Non-pigmented ciliary epithelial cell (primary cell): Measurements from ENCODE around the gene ZFAND4.
A peak's percentile ranks its signal among the peaks of the same experiment; 100 is the strongest.
"Not testable (repeated sequence)": the region's sequence is repeated elsewhere in the genome, so short reads cannot be mapped to it uniquely, and the experiment has no call there.

ENCODE experiments used
- DNase-seq: peaks from one replicate; pipeline ENCODE4 v3.0.0-alpha.2; 2010; ENCODE audit warnings: low read depth

Gene ZFAND4

DNA sequence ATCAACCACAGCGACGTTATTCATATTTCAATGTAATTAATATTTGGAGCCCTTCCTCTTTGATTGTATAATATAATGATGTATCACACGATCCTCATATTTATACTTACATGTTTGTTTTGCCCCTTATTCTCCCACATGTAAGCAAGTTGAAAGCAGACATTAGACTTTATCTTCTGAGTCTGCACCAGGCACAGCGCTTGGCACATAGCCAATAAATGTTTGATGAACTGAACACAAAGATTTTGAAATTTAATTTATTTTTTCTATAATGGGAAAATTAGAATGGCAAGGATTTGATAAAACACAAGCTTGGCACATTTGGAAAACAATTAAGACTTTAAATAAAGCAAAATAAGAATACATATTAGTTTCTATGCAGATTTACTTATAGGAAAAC, 31.6 kb downstream of the ZFAND4 start:
- no peak for DNase-seq

DNA sequence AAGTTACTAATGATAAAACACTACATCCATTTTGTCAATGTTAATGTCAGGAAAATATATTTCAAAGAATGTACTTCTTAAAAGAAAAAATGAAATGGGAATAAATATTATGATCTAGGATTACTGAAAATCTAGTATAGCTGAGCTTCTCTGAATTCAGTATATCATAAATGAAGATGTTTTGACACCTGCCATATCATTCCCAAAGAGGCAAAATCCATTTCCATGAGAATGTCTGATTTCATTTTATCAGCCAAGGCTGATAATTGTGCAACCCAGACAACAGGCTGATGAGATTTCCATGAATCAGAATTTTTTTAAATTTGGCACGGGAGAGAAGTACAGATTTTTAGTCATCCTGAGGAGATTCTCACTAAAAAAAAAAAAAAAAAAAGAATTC, 32.5 kb downstream of the ZFAND4 start:
- DNase-seq: no peak

DNA sequence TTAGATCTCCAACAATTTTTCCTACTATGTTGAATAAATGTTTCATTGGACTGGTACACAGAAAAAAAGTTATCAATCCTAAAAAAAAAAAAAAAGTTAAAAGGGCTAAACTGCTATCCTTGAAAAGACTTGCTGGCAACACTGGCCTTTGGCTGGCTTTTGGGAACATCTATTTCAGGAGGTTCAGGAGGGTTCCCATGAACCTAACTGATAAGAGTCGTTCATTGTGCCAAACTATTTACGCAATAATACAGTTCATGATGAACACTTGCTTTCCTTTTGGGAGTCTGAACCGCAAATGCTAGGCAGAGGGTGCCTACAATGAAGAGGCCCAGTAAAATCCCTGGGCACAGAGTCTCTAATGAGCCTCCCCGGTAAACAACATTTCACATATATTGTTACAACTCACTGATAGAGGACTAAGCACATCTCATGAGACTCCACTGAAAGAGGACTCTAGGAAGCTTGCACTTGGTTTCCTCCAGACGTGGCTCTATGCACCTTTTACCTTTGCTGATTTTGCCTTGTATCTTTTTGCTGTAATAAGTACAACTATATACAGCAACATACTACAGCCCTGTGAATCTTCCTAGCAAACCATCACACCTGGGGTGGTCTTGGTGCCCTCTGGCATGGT, 45.0 kb downstream of the ZFAND4 start:
- no peak for DNase-seq

DNA sequence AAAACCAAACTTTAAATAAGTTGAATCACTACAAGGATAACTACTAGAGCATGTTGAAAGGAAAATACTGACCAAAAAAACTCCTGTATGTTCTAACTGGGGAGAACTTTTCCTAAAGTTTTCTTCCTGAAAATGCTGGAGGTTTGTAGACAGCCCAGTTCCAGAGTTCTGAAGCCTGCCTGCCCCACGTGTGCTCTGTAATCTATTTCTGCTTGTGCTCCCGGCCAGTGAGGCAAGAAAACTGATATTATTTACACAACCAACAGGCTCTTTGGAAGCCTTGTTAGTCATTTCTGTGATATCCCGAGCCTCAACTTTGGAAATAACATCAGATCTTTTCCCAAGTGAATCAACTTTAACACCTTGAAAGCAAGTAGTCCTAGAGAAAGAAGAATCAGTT, 46.7 kb downstream of the ZFAND4 start:
- no peak for DNase-seq

DNA sequence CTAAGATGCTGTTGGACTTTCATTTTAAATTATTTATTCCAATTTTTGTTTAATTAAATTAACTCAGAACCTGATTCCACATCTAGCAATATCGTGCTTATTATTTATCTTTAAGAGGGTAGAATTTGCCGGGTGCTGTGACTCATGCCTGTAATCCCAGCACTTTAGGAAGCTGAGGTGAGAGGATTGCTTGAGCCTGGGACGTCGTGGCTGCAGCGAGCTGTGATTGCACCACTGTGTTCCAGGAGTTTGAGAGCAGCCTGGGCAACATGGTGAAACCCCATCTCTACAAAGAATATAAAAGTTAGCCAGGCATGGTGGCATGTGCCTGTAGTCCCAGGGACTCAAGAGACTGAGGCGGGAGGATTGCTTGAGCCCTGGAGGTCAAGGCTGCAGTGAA, 47.8 kb downstream of the ZFAND4 start:
- no peak for DNase-seq

DNA sequence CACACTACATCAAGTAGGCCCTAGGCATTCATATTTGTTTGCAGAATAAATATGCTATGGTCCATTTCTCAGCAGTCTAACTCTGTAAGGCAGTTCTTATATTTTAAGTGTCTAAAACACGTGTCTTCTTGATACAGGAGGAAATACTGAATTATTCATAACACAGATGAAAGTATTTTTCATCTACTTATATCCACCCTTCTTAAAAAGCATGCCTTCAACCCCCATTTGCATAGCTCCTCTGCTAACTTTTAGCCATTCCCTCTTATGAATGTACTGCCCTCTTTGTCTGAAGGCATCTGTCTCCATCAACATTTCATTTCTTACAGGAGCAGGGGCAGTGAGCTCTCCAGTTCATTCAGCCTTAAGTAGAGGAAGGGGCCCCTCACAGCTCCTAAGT, 57.7 kb downstream of the ZFAND4 start:
- no peak for DNase-seq

DNA sequence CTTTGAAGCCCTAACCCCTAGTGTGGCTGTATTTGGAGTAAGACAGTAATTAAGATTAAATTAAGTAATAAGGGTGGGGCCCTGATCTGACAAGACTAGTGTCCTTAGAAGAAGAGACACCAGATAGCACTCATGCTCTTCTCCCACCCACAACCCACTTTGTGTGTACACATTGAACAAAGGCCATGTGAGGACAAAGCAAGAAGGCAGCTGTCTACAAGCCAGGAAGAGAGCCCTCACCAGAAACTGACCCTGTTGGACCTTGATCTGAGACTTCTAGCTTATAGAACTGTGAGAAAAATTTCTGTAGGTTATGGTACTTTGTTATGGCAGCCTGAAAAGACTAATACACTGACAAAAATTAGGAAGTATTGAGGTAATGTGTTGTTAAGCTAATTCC, 59.8 kb downstream of the ZFAND4 start:
- no peak for DNase-seq

DNA sequence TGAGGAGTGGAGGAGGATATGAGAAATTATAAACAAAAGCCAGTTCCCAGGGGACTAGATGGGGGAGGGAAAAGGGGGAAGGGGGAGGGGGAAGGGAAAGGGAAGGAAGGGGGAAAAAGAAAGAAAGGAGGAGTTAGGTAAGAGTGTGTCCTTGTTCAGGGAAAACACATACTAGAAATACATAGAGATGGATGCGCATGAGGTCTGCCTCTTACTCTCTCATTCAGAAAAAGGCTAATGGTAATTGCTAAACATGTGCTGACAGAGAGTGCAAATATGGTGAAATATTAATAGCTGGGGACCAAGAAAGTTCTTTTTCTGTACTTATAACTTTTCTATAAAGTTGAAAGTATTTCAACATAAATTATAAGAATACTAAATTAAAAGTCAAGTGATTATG, 64.5 kb downstream of the ZFAND4 start:
- no peak for DNase-seq

DNA sequence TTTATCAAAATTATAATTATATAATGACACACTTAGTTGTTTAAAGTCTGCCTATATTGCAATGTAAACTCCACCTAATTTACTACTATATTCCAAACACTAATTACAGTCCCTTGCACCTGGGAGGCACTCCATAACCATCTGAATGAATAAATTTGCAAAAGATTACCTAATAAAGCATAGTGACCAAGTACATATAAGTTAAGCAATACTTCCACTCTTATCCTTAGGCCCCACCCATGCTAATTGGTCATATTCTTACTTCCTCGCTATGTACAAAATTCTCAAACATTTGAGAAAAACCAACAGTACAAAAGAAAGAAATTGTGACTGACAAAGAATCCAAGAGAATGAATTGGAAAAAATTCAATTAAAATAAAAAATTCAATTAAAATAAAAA, 65.3 kb downstream of the ZFAND4 start:
- DNase-seq: no peak

DNA sequence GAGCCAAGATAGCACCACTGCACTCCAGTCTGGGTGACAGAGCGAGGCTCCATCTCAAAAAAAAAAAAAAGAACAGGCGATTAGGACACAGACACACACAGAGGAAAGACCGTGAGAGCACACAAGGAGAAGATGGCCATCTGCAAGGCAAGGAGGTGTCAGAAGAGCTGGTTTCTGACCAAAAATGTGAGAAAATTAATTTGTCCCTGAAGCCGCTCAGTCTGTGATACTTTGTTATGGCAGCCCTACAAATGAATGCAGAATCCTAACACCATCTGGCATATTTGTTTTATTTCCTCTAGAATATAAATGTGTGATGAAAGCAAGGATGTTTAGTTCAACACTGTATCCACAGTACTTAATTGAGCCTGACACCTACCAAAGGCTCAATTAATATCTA, 69.7 kb downstream of the ZFAND4 start:
- DNase-seq: no peak

DNA sequence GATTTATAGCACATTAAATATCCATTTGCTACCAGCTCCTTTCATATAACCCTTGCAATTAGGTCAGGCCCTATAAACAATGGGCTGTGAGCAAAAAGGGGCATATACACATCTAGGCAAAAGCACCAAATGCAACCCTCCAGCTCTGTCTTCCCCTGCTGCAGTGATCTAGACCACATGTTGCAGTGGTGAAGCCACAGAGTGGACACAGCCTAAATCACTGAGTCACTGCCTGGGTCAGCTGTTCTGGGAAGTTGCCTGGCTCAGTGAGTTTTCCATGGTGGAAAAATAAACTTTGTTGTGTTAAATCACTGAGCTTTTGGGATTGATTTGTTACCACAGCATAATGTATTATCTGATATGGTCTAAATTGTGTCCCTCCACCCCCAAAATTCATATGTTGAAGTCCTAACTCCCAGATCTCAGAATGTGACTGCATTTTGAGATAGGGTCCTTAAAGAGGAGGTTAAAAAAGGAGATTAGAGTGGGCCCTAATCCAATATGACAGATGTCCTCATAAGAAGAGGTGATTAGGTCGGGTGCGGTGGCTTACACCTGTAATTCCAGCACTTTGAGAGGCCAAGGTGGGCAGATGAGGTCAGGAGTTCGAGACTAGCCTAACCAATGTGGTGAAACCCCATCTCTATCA, 70.4 kb downstream of the ZFAND4 start:
- DNase-seq: peak; percentile 15

DNA sequence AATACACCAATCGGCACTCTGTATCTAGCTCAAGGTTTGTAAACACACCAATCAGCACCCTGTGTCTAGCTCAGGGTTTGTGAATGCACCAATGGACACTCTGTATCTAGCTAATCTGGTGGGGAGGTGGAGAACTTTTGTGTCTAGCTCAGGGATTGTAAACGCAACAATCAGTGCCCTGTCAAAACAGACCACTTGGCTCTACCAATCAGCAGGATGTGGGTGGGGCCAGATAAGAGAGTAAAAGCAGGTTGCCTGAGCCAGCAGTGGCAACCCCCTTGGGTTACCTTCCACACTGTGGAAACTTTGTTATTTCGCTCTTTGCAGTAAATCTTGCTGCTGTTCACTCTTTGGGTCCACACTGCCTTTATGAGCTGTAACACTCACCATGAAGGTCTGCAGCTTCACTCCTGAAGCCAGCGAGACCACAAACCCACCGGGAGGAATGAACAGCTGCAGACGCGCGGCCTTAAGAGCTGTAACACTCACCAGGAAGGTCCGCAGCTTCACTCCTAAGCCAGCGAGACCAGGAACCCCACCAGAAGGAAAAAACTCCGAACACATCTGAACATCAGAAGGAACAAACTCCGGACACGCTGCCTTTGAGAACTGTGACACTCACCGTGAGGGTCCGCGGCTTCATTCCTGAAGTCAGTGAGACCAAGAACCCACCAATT, 71.2 kb downstream of the ZFAND4 start:
- DNase-seq: not testable (repeated sequence)

DNA sequence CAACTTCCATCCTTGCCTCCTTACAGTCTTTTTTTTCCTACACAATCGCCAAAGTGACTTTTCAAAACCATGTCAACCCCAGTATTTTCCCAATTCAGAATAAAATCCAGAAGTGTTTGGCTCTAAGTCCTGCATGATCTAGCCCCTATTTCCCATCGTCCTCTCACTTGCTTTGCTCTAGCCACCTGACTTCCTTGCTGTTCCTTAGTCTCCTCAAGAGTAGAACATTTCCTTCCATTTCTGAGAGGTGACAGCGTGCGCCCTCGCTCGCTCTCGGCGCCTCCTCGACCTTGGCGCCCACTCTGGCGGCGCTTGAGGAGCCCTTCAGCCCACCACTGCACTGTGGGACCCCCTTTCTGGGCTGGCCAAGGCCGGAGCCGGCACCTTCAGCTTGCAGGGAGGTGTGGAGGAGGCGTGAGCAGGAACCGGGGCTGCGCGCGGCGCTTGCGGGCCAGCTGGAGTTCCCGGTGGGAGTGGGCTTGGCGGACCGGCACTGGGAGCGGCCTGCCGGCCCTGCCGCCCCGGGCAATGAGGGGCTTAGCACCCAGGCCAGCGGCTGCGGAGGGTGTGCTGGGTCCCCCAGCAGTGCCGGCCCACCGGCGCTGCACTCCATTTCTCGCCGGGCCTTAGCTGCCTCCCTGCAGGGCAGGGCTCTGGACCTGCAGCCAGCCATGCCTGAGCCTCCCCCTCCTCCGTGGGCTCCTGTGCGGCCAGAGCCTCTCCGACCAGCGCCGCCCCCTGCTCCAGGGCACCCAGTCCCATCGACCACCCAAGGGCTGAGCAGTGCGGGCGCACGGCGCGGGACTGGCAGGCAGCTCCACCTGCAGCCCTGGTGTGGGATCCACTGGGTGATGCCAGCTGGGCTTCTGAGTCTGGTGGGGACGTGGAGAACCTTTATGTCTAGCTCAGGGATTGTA, 72.0 kb downstream of the ZFAND4 start:
- not testable (repeated sequence) for DNase-seq

DNA sequence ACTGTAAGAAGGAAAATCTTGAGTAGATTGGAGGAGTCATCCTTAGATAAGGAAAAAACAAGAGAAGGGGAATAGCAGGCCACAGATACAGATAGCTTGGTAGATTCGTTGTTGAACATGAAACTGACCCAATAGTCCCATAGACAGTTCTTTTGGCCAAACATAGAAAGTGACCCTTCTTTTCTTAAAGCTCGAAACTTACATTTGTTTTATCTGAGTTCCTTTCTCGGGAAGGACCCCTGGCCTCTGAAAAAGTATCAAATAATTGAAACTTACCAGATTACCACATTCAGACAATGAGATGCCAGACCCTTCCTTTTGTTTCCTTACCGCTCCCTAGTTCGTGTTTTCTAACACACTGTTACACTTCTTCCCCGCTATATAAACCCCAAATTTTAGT, 72.9 kb downstream of the ZFAND4 start:
- DNase-seq: no peak

DNA sequence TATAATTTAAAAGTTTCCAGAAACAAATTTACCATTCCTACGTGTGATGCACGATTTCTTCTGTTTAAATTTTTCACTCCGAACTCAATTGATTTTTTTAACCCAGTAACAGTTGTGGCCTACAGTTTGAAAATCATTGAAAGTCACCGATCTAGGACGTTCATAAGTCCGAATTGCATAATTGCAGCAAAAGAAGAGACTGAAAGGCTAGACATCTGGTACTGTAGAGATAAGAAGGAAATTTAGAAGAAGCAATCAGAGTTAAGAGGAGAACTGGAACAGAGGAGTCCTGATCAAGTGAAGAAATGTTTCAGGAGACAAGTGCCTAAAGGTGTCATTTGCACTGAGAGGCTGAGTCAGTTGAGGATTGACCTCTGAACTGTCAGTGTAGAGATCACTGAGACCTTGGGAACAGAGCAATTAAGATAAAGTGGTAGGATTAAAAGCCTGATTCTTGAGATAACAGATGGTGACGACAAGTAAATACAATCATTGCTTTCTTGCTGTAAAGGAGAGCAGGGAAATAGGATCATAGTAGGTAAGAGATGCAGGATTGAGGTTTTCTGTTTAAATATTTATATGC, 73.5 kb downstream of the ZFAND4 start:
- no peak for DNase-seq

DNA sequence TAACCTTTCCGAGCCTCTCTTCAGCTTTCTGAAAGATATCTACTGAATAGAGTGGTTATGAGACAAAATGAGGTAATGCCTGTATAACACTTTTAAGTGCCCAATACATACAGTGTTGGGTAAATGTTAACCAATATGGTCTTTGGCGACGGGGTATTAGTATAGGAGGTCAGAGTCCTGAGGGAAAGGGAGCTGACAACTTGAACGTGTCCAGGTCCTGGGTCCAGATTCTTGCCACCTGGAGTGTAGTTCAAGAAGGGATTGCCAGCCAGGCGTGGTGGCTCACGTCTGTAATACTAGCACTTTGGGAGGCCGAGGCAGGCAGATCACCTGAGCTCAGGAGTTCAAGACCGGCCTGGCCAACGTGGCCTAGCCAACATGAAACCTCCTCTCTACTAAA, 76.0 kb downstream of the ZFAND4 start:
- DNase-seq: no peak

DNA sequence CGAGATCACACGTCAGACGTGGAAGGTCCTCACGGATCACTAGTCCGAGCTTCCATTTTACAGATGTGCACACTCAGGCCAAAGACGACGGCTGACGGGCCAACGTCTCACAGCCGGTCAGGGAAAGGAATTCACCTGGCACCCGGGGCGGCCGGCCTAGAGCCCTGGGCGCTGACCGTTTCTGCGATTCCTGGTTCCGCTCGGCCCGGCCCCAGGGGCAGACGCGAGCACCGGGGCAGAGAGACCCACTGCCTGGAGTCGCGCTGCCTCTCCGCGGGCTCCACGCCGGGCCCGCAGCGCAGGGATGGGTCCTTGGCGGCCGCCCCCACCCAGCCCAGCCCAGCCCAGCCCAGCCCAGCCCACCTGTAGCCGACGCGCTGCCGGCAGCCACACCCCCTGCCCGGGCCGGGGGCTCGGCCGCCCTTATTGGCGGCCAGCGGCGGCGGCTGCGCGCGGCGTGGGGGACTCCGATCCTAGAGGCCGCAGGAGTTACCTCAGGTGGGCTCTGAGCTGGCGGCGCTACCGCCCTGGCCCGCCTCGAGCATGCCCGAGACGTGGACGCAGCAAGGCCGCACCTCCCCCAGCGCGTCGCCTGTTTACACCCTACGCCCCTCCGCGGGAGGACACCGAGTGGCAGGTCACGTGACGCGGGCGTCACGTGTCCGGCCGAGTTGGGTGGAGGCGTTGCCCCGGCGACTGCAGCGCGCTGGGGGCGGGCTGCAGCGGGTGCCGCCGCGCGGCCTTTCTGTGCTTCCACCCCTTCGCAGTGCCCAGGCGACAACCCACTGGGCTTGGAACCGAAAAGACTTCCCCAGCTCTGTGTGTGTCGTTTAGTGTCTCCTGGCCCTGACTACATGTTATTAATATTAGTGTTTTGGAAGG, 78.1 kb downstream of the ZFAND4 start:
- peak; percentile 53 for DNase-seq

DNA sequence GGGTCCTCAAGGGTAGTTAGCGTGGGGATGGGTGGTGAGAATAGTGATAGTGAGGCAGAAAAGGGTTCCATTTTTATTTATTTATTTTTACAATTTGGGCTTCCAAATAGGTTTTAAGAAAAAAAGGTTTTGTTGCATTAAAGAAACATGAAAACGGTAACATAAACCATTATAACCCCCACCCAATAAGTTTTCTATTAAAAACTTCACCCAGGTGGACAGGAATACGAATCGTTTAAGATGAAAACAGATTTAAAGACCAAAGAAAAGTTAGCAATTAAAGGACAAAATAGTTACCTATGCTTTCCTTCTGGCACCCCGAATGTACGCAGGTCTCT, 78.7 kb downstream of the ZFAND4 start:
- no peak for DNase-seq

DNA sequence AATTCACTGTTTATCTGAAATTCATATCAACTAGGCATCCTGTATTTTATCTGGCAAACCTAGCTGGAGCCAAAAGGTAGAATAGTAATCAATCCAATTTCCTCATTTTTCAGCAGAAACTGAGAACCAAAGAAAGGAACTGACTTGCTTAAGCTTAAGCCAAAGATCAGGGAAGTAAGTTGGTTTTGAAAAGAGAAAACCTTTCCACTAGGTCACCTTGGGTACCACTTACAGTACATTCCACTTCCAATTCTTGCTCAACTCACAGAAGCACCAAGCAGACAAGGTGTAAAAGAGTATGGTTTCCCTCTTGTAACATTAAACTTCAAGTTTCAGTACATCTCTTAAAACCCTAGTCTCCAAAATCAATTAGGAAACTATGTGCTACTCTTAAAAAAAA, 79.6 kb downstream of the ZFAND4 start:
- no peak for DNase-seq

DNA sequence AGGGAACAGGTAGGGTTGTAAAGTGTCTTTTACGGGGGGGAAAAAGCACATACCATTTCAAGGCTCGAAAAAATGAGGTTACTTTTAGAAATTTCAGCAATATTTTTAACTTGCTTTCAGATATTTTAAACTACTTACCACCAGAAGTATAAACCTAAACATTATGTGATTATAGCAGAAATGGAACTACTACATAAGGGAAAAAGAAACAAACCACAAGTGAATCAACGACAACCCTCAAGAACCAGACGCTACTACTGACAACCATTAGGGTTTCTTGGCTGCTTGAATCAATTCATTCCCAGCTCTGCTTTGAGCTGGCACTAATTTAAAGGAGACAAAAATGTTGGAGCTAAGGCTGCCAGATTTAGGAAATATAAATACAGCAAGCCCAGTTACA, 80.1 kb downstream of the ZFAND4 start:
- DNase-seq: no peak

DNA sequence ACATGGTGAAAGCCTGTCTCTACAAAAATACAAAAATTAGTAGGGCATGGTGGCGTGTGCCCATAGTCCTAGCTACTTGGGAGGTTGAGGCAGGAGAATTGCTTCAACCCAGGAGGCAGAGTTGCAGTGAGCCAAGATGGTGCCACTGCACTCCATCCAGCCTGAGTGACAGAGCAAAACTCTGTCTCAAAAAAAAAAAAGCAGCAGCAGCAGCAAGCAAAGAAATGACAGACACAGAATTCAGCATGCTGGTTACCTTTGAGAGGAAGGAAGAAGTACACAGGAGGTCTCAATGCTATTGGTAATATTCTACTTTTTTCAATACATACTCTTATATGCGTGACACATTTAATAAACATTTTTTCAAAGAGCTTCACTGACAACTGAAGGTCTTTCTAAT, 81.3 kb downstream of the ZFAND4 start:
- DNase-seq: no peak
